Measurements from ENCODE around the gene GLS2.

- no peak for TF ChIP-seq GLIS3 (CRISPR knock-in tag; IDR thresholded peaks at IDR 0.05)
- TF ChIP-seq PATZ1 (CRISPR knock-in tag; IDR thresholded peaks at IDR 0.05; ENCODE audit: borderline replicate concordance), result no peak
- TF ChIP-seq POU6F1 (CRISPR knock-in tag; IDR thresholded peaks at IDR 0.05; ENCODE audit: borderline replicate concordance, low read depth), result no peak
- TF ChIP-seq ZNF565 (CRISPR knock-in tag; conservative IDR thresholded peaks at IDR 0.05; ENCODE audit: low read depth), result no peak
- TF ChIP-seq ZFP30 (CRISPR knock-in tag; IDR thresholded peaks at IDR 0.05), result no peak
- no peak for TF ChIP-seq CSDC2 (CRISPR knock-in tag; IDR thresholded peaks at IDR 0.05)
- TF ChIP-seq CSRNP3 (CRISPR knock-in tag; IDR thresholded peaks at IDR 0.05), result no peak
- no peak for TF ChIP-seq ZFP3 (CRISPR knock-in tag; IDR thresholded peaks at IDR 0.05)
- TF ChIP-seq TSHZ2 (CRISPR knock-in tag; IDR thresholded peaks at IDR 0.05), result no peak
- TF ChIP-seq ARNTL (CRISPR knock-in tag; IDR thresholded peaks at IDR 0.05; ENCODE audit: borderline replicate concordance, low read depth), result no peak
- TF ChIP-seq RARB (CRISPR knock-in tag; IDR thresholded peaks at IDR 0.05), result no peak
- no peak for TF ChIP-seq PPARA (CRISPR knock-in tag; IDR thresholded peaks at IDR 0.05; ENCODE audit: borderline replicate concordance)
- TF ChIP-seq CREB5 (CRISPR knock-in tag; IDR thresholded peaks at IDR 0.05; ENCODE audit: low read depth), result no peak
- TF ChIP-seq BACH2 (CRISPR knock-in tag; IDR thresholded peaks at IDR 0.05; ENCODE audit: borderline replicate concordance), result no peak
Measured at GRCh38 chr12:56437430-56438176, 50.4 kb downstream of the GLS2 start.
